ENCODE data around the gene ACSS1.
A peak's percentile ranks its signal among the peaks of the same experiment; 100 is the strongest.

Gene ACSS1

DNA sequence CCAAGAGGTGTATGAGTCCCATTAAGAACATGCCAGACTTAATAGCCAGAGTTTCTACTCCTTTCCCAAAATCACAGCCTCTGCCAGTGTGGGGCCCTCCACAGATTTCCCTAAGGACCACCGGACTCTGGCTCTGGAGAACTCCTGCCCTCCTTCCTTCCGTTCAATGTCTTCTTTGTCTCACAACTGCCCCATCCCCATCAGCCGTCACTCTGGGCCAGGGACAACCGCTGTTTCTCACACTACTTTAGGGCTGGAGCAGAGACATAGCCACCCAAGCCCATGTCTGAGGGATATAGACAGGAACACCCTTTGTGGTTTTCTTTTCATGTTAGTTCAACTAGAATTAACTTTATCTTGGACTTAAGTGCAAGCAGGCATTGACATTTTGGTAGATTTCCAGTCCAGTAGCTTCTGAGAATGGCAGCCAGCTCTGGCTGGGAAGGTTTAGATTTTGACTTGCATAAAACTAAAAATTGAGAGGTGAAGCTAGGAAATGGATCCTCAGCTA is 6.7 kb upstream of the ACSS1 start:
- TF ChIP-seq, protein P1, sequence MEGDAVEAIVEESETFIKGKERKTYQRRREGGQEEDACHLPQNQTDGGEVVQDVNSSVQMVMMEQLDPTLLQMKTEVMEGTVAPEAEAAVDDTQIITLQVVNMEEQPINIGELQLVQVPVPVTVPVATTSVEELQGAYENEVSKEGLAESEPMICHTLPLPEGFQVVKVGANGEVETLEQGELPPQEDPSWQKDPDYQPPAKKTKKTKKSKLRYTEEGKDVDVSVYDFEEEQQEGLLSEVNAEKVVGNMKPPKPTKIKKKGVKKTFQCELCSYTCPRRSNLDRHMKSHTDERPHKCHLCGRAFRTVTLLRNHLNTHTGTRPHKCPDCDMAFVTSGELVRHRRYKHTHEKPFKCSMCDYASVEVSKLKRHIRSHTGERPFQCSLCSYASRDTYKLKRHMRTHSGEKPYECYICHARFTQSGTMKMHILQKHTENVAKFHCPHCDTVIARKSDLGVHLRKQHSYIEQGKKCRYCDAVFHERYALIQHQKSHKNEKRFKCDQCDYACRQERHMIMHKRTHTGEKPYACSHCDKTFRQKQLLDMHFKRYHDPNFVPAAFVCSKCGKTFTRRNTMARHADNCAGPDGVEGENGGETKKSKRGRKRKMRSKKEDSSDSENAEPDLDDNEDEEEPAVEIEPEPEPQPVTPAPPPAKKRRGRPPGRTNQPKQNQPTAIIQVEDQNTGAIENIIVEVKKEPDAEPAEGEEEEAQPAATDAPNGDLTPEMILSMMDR (IDR thresholded peaks at IDR 0.05), result no peak
- Histone ChIP-seq H3K79me2 (no peaks in the 10 kb centered on the region), H3K27me3 (ENCODE audit: control insufficient read depth, insufficient read depth, low read length) (no peaks in the 10 kb centered on the region), H3K9me3 (ENCODE audit: control insufficient read depth, low read length) (no peaks in the 10 kb centered on the region), H3K36me3 (ENCODE audit: control insufficient read depth, insufficient read depth, low read length) (no peaks in the 10 kb centered on the region), H3K4me3 (ENCODE audit: low read depth, low read length) (no peak overlapping the region), H3K4me1 (peaks cover 24% of the 10 kb centered on the region), H3K9ac (no peak overlapping the region), H2AFZ (no peak overlapping the region), H3K27ac (no peak overlapping the region), H3K4me2 (ENCODE audit: low read length) (peak overlapping the region; percentile 64)

GRCh38 chr20:25063981-25064380 is 6.0 kb upstream of the ACSS1 start:
- no peak overlapping the region for H3K4me3 ChIP-seq (ENCODE audit: low read depth, low read length)
- H3K4me1 ChIP-seq, result peaks cover 25% of the 10 kb centered on the region
- H3K27me3 ChIP-seq (ENCODE audit: control insufficient read depth, insufficient read depth, low read length), result no peaks in the 10 kb centered on the region
- H3K9ac ChIP-seq, result no peak overlapping the region
- H3K79me2 ChIP-seq, result no peaks in the 10 kb centered on the region
- no peak overlapping the region for H2AFZ ChIP-seq
- H3K27ac ChIP-seq, result no peak overlapping the region
- no peaks in the 10 kb centered on the region for H3K36me3 ChIP-seq (ENCODE audit: control insufficient read depth, insufficient read depth, low read length)
- H3K9me3 ChIP-seq (ENCODE audit: control insufficient read depth, low read length), result no peaks in the 10 kb centered on the region
- peak overlapping the region; percentile 9 for H3K4me2 ChIP-seq (ENCODE audit: low read length)
- TF ChIP-seq, protein P1 (IDR thresholded peaks at IDR 0.05), result no peak

DNA sequence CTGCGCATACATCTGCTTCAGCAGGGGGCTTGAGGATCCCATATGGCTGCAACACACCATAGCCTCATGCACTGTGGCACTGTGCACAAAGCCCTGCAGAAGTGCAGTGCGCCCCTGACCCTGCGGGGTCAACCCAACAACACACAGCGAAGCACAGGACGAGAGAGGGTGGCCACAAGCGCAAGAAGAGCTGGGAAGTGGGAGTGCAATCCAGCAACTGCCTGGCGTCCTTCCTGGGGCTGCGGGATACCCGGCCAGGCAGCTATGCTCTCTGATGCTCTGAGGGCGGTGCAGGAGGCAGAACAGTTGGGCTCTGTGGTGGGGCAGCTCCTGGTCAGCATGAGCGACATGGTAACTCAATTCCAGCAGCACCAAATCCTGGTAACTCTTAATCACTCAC is 5.6 kb upstream of the ACSS1 start:
- TF ChIP-seq, protein P1 (IDR thresholded peaks at IDR 0.05), result no peak
- no peaks in the 10 kb centered on the region for H3K9me3 ChIP-seq (ENCODE audit: control insufficient read depth, low read length)
- H3K36me3 ChIP-seq (ENCODE audit: control insufficient read depth, insufficient read depth, low read length), result no peaks in the 10 kb centered on the region
- H3K27ac ChIP-seq, result no peak overlapping the region
- no peaks in the 10 kb centered on the region for H3K27me3 ChIP-seq (ENCODE audit: control insufficient read depth, insufficient read depth, low read length)
- H3K4me2 ChIP-seq (ENCODE audit: low read length), result peak overlapping the region; percentile 52
- H3K79me2 ChIP-seq, result no peaks in the 10 kb centered on the region
- H3K4me1 ChIP-seq, result peaks cover 30% of the 10 kb centered on the region
- no peak overlapping the region for H3K9ac ChIP-seq
- no peak overlapping the region for H2AFZ ChIP-seq
- no peak overlapping the region for H3K4me3 ChIP-seq (ENCODE audit: low read depth, low read length)

DNA sequence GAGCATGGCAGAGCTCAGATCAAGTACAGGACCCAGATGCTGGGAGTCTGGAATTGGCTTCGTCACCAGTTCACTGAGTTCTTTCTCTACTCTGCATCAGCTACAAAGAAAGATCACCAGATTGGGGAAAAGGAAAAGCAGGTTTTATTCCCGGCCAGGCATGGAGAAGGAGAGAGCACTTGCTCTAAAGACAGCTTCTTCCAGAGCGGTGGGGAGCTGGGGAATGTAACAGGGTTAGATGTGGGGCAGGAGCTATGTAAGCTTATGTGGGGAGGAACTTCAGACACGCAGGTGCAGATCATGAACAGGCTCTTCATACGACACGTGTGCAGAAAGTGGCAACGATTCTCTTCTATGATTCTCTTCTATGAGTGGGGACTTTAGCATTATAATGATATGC is 4.9 kb upstream of the ACSS1 start:
- H2AFZ ChIP-seq, result peak overlapping the region; percentile 51
- no peak overlapping the region for H3K9ac ChIP-seq
- no peaks in the 10 kb centered on the region for H3K27me3 ChIP-seq (ENCODE audit: control insufficient read depth, insufficient read depth, low read length)
- peak overlapping the region; percentile 23 for H3K4me3 ChIP-seq (ENCODE audit: low read depth, low read length)
- no peaks in the 10 kb centered on the region for H3K36me3 ChIP-seq (ENCODE audit: control insufficient read depth, insufficient read depth, low read length)
- TF ChIP-seq, protein P1 (IDR thresholded peaks at IDR 0.05), result no peak
- H3K4me1 ChIP-seq, result peaks cover 32% of the 10 kb centered on the region
- H3K4me2 ChIP-seq (ENCODE audit: low read length), result peak overlapping the region; percentile 52
- H3K27ac ChIP-seq, result peak overlapping the region; percentile 30
- H3K9me3 ChIP-seq (ENCODE audit: control insufficient read depth, low read length), result no peaks in the 10 kb centered on the region
- no peaks in the 10 kb centered on the region for H3K79me2 ChIP-seq

- Histone ChIP-seq H3K4me3 (ENCODE audit: low read depth, low read length) (no peak overlapping the region), H3K9ac (no peak overlapping the region), H3K9me3 (ENCODE audit: control insufficient read depth, low read length) (no peaks in the 10 kb centered on the region), H3K36me3 (ENCODE audit: control insufficient read depth, insufficient read depth, low read length) (no peaks in the 10 kb centered on the region), H3K4me1 (peaks cover 32% of the 10 kb centered on the region), H3K4me2 (ENCODE audit: low read length) (peak overlapping the region; percentile 52), H3K27me3 (ENCODE audit: control insufficient read depth, insufficient read depth, low read length) (no peaks in the 10 kb centered on the region), H3K79me2 (peaks cover 5% of the 10 kb centered on the region), H3K27ac (peak overlapping the region; percentile 30), H2AFZ (no peak overlapping the region)
- TF ChIP-seq, protein P1 (IDR thresholded peaks at IDR 0.05), result no peak
These were observed 4.0 kb upstream of the ACSS1 start for GRCh38 chr20:25061821-25062530.
